Activated CD4-positive, alpha-beta T cell treated with anti-CD3 and anti-CD28 coated beads, Interleukin-10, Interleukin-2, amounts not matched to agents 100 ng/mL and 50 ng/mL, durations not matched to agents 16 hours and 8 hours (primary cell): ENCODE measurements around the gene C11orf91.
A peak's percentile ranks its signal among the peaks of the same experiment; 100 is the strongest.
"Not testable (repeated sequence)": the region's sequence is repeated elsewhere in the genome, so short reads cannot be mapped to it uniquely, and the experiment has no call there.

Experiments
- DNase-seq: peaks from one replicate; pipeline ENCODE4 v3.0.0-alpha.2; 2020

C11orf91 gene

DNA sequence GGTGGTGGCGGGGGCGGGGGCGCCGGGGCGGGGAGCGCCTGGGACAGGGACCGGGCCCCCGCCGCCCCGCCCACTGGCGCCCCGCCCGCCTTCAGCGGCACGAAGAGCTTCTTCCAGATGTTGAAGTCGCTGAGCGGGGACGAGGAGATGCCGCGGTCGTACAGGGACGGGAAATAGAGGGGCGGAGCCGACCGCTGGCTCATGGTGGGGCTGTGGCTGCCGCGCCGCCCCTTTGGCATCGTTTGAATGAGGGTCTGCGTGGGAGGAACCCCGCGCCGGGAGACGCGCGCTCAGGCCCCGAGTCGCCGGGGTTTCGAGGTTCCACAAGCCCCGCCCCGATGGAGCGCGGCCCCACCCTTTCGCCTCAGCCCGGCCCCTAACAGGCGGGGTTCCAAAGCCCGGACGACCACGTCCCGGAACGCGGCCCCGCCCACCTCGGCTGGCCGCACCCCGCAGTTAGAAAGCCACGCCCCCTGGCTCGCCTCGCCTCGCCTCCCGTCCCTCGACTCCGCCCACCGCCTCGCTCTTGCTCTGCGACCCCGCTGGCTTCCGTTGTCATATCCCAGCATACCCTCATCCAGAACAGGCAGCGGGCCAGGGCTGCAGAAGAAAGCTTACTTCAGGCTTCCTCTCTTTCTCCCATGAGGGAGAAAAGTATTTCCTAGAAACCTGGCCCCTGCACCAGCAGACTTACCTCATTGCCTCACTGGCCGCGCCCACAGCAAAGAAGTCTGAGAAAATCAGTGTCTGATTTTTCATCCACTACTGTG, at the start of gene C11orf91:
Gene C11orf91, minus strand, starts transcription at position 325 of the 770 bp plus-strand sequence. Its CDS starts 86 bp downstream, at position 239.
- DNase-seq = peak; percentile 95

- no peak for DNase-seq
These were observed 47.4 kb upstream of the C11orf91 start for GRCh38 chr11:33747979-33748378.

GRCh38 chr11:33743291-33743690, 42.7 kb upstream of the C11orf91 start:
- DNase-seq = no peak

GRCh38 chr11:33742249-33742851, 41.7 kb upstream of the C11orf91 start:
- DNase-seq = peak; percentile 16

DNA sequence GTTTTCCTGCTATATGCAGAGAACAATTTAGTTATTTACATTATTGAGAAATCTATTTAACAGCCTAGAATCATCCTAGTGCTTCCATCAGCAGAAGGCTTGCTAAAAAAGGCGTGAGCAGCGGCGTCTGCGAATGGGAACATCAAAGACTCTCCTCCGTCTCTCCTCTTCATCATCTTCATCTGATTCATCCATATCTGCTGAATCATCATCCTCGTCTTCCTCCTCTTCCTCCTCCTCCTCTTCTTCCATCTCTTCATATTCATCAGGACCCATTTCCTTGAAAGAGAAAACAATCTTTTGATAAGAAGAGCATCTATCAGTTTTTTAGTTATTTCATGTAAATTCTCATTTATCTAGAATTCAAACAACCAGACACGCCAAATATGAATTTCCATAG, 41.2 kb upstream of the C11orf91 start:
- no peak for DNase-seq

DNA sequence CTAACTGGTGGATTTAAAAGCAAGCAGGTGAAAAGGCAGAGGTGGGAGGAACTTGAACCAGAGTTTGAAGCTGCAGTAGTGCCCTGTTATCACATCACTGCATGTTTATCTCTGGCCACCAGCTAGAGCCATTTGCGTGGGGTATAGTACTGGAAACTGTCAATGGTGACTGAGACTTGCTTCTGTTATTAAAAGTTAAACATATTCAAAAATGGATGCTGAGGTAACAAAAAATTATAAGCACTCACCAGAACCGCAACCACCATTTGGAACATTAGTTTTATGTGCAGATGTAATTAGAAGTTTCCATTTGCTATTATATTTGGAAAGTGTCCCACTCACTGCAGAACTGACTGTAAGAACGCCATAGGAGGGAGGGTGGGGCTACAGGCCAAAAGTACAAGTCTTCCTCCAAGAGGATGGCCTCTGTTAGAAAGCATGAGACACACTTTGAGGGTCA, 36.8 kb upstream of the C11orf91 start:
- no peak for DNase-seq

DNA sequence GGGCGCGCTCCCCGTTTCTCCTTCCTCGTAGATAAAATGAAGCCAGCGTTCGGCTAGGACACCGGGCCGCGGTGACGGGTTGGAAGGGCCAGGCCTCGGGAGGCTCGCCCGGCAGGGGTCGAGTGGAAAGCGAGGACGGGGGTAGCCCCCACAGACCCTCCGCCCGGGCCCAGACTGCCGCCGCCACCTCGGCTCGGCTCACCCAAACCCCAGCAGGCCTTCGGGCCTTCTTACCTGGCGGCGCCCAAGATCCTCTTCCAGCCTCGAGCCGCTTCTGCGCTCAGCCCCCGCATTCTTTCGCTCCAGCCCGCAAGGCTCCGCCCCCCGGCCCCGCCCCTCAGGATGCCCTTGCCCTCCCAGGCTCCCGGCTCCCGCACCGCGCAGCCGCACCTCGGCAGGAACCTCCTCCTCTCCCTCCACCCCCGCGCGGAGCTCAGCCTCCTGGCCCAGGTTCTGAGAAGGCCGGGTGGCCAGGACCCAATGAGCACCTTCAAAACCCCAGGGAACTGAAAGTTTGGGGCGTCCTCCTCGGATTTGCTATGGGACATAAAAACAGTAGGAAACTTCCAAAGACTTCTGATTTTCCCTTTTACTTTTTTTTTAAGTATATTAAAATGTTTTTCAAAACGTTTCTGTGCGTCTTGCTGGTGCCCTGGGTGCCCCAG, 35.7 kb upstream of the C11orf91 start, which contains the start of gene CD59:
Gene CD59, minus strand, starts transcription at position 276 of the 665 bp plus-strand sequence. CDS start 13,978 bp downstream, outside the sequence.
- peak; percentile 92 for DNase-seq

- DNase-seq = peak; percentile 75
These were observed 34.9 kb upstream of the C11orf91 start for GRCh38 chr11:33735271-33736147.

GRCh38 chr11:33734441-33735270, 34.0 kb upstream of the C11orf91 start:
- no peak for DNase-seq

DNA sequence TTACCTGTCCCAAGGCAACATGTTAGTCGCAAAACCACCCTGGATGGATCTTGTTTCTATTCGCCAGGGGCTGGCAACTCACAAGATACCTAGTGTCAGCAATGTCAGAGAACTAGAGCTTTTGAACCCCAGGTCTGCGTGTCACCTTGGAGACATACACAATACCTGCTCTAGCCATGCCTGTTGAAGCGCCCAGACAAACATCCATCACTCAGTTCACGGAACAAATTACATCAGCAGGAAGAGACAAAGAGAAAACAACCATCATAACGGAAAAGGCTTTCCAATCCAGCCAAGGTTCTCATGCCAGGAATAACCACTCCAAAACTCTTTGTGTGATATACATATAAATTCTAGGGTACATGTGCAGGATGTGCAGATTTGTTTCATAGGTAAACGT, 33.4 kb upstream of the C11orf91 start:
- no peak for DNase-seq

- DNase-seq = peak; percentile 76
These were observed 31.3 kb upstream of the C11orf91 start for GRCh38 chr11:33731723-33732531.

GRCh38 chr11:33730716-33731115, 30.1 kb upstream of the C11orf91 start:
- DNase-seq = no peak

DNA sequence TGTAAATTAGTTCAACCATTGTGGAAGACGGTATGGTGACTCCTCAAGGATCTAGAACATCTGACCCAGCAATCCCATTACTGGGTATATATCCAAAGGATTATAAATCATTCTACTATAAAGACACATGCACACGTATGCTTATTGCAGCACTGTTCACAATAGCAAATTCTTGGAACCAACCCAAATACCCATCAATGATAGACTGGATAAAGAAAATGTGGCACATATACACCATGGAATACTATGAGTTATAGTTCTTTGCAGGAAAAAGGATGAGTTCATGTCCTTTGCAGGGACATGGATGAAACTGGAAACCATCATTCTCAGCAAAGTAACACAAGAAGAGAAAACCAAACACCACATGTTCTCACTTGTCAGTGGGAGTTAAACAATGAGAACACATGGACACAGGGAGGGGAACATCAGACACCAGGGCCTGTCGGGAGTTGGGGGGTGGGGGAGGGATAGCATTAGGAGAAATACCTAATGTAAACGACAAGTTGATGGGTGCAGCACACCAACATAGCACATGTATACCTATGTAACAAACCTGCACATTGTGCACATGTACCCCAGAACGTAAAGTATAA, 28.5 kb upstream of the C11orf91 start:
- DNase-seq = not testable (repeated sequence)

DNA sequence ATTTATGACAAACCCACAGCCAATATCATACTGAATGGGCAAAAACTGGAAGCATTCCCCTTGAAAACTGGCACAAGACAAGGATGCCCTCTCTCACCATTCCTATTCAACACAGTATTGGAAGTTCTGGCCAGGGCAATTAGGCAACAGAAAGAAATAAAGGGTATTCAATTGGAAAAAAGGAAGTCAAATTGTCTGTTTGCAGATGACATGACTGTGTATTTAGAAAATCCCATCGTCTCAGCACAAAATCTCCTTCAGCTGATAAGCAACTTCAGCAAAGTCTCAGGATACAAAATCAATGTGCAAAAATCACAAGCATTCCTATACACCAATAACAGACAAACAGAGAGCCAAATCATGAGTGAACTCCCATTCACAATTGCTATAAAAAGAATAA, 26.9 kb upstream of the C11orf91 start:
- DNase-seq = not testable (repeated sequence)

DNA sequence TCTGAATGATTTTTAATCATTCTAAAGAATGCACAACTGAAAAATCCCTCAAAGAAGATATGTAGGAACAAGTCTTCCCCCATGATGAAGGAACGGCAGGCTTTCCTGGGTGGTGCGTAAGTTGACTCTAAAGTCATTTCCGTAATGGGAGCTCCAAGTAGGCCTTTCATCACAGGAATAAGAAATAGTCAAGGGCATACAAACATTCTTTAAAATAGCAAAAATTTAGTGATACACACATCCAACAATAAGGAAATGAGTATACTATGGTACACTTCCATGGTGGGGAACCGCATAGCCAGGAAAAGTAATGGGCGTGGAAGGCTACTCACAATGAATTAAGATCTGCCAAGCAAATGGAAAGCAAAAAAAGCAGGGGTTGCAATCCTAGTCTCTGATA, 24.9 kb upstream of the C11orf91 start:
- DNase-seq = no peak

DNA sequence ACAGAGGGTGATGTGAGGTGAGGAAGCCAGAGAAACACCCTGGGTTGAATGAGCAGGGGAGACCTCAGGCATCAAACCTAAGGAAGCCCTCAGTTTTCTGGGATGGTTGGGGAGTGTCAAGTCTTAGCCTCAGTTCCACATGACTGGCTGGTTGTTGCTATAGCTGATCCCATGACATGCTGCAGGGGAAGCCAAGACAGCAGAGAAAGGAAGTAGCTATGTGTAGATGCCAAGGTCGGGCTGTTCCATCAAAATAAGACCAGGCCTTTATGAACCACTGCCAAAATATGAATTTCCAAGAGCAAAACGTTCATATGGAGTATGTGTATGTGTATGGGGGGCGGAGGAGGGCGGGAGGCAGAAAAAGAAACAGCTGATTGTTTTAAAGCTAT, 24.0 kb upstream of the C11orf91 start:
- no peak for DNase-seq

DNA sequence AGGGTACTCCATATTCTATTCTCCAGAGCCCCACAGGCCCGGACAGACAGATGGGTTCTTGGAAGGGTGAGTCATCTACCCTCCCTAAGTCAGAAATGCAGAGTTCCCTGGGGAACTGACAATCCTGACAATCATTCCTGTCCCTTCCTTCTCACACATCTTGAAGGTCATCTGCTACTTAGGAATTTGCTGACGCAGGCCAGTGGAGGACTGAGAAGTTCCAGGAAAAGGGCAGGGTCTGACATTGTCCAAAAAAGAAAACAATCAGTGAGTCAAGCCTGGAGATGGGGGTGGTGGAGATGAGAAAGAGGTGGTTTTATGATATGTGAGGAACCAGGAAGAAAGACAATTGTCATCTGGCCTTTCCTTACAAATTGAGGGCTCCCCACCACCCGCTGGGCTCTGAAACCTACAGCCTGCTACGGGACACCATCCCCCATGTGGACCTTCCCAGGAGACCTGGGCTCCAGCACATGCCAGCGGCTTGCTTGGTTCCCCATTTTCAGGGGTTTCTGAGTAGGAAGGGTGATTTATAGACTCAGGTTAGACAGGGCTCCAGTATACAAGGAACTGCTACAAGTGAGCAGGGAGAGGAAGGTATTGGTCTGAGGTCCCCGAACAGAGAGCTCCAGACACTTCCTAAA, 22.7 kb upstream of the C11orf91 start:
- peak; percentile 45 for DNase-seq

DNA sequence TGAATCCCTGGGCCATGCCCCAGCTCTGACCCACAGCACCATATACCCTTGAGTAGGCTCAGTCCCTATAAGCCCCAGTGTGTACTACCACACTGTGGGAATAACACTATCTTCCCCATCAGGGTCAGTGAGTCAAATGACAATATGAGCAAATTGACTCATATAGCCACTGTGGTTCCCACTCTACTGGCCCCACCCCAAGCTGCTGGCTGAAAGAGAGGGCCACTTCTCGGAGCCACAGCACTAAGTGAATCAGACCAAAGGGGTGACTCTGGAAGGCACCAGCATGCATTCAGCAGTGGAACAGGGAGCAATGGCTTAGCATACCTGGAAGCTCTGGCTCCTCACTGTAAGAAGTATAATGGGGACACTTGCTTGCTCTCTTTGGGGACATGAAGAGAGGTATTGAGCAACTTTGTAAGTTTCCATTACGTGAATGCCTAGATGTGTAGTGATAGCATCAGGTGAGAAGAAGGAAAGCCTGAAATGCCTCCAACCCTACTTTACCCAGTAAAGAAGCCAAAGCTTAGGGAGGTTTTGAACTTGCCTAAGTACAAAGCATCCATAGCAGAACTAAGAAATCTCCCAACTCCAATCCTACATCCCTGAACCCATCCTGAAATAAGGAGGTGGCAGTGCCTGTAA, 22.1 kb upstream of the C11orf91 start:
- DNase-seq = peak; percentile 88

- no peak for DNase-seq
These were observed 21.4 kb upstream of the C11orf91 start for GRCh38 chr11:33721984-33722383.
